Natural killer cell (primary cell): ENCODE results near the gene IPO11. TPM values are rescaled to one million over a fixed set of nuclear protein-coding genes. Genes with fewer than 3 reads are reported as not detected.

Experiments
- ATAC-seq, 3 donors: fragments of 150-1000 bp in 2 of 3; fragments of 200-7000 bp in 1 of 3; cut with Tn5 transposase; 1 replicate in 1 of 3; 2 replicates in 2 of 3; pipeline ENCODE4 v1.10.0; 2021; ENCODE audit warnings: mild to moderate bottlenecking in 2 of 3, moderate library complexity in 2 of 3
- DNase-seq, 2 donors: peaks; one replicate each; pipeline versions ENCODE4 v3.0.0 to v3.0.0-alpha.2; 2013 to 2021; ENCODE audit warnings: mixed read lengths in 1 of 2
- H3K27ac ChIP-seq: one replicate; pipeline ENCODE4 v1.5.1; 2013; ENCODE audit warnings: mild to moderate bottlenecking, low read length
- H3K27me3 ChIP-seq: one replicate; pipeline ENCODE4 v1.6.1; 2013; ENCODE audit warnings: low read length; ENCODE audit not compliant: control insufficient read depth, insufficient read depth
- H3K36me3 ChIP-seq: one replicate; pipeline ENCODE4 v1.6.1; 2013; ENCODE audit warnings: low read length; ENCODE audit not compliant: control insufficient read depth, insufficient read depth
- H3K4me1 ChIP-seq: one replicate; pipeline ENCODE4 v1.6.1; 2013; ENCODE audit warnings: low read length; ENCODE audit not compliant: control insufficient read depth, insufficient read depth
- H3K4me3 ChIP-seq: one replicate; pipeline ENCODE4 v1.5.1; 2013; ENCODE audit warnings: low read length
- H3K9me3 ChIP-seq: one replicate; pipeline ENCODE4 v1.6.1; 2013; ENCODE audit warnings: low read length; ENCODE audit not compliant: control insufficient read depth, insufficient read depth
- H3K27ac Mint-ChIP-seq, 2 donors: one replicate each; pipeline ENCODE4 v1.8.0; 2022; ENCODE audit warnings: mild to moderate bottlenecking in 2 of 2, mixed read lengths in 2 of 2, moderate library complexity in 1 of 2
- H3K27me3 Mint-ChIP-seq, 2 donors: one replicate each; pipeline ENCODE4 v1.8.0; 2022; ENCODE audit warnings: low read depth in 2 of 2, mixed read lengths in 2 of 2
- H3K36me3 Mint-ChIP-seq: one replicate; pipeline ENCODE4 v1.8.0; 2022; ENCODE audit warnings: mixed read lengths
- H3K4me1 Mint-ChIP-seq, 2 donors: one replicate each; pipeline ENCODE4 v1.8.0; 2022; ENCODE audit warnings: mixed read lengths in 2 of 2
- H3K4me3 Mint-ChIP-seq: one replicate; pipeline ENCODE4 v1.8.0; 2022; ENCODE audit warnings: mild to moderate bottlenecking, moderate library complexity, mixed read lengths
- H3K9me3 Mint-ChIP-seq, 2 donors: one replicate each; pipeline ENCODE4 v1.8.0; 2022; ENCODE audit warnings: mixed read lengths in 2 of 2
- WGBS: methylation state at CpG from one replicate; pipeline ENCODE4 v1.1.7; 2013; ENCODE audit warnings: missing lambda C conversion rate; ENCODE audit not compliant: insufficient coverage; 5-methylcytosine and 5-hydroxymethylcytosine counted together
- intact Hi-C: fragments of 100-400 bp; cut with micrococcal nuclease; formaldehyde crosslinking; loops from one replicate; pipeline ENCODE4 v1.14.2; 2022
- total RNA-seq, 4 donors: library from RNA; stranded (reverse); fragments of 120-200 nt in 1 of 4; gene quantifications; one replicate each; pipeline versions ENCODE4 v1.2.3 to v1.2.4, GENCODE V29; 2013 to 2022
- TF ChIP-seq, protein P1 (sequence below): fragments of 200-600 bp; IDR thresholded peaks from one replicate; pipeline ENCODE4 v1.8.0; 2022; ENCODE audit warnings: antibody characterized with exemption

The IPO11 gene
- total RNA-seq, 3 donors from 2014 or later (not counting 1 experiment from before 2014, with no cell fraction given) = 16.6 to 31.4 (median 30.7) TPM

GRCh38 chr5:62385131-62385530, 27.4 kb upstream of the IPO11 start:
- no peak for ATAC-seq
- no peak overlapping the region for H3K4me3 ChIP-seq
- H3K9me3 ChIP-seq = no peaks in the 10 kb centered on the region
- intact Hi-C loops = no loop called here
- 98% methylated on average over 3 of the region's 4 CpGs for WGBS
- H3K36me3 Mint-ChIP-seq = peaks cover 4% of the 10 kb centered on the region
- H3K4me1 Mint-ChIP-seq = no peaks in the 10 kb centered on the region
- no peak for DNase-seq
- H3K27ac Mint-ChIP-seq = peak overlapping the region; percentile 20 to 31
- TF ChIP-seq, protein P1, sequence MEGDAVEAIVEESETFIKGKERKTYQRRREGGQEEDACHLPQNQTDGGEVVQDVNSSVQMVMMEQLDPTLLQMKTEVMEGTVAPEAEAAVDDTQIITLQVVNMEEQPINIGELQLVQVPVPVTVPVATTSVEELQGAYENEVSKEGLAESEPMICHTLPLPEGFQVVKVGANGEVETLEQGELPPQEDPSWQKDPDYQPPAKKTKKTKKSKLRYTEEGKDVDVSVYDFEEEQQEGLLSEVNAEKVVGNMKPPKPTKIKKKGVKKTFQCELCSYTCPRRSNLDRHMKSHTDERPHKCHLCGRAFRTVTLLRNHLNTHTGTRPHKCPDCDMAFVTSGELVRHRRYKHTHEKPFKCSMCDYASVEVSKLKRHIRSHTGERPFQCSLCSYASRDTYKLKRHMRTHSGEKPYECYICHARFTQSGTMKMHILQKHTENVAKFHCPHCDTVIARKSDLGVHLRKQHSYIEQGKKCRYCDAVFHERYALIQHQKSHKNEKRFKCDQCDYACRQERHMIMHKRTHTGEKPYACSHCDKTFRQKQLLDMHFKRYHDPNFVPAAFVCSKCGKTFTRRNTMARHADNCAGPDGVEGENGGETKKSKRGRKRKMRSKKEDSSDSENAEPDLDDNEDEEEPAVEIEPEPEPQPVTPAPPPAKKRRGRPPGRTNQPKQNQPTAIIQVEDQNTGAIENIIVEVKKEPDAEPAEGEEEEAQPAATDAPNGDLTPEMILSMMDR = no peak
- H3K27me3 Mint-ChIP-seq = no peaks in the 10 kb centered on the region
- H3K27ac ChIP-seq = no peak overlapping the region
- no peaks in the 10 kb centered on the region for H3K27me3 ChIP-seq
- H3K4me1 ChIP-seq = no peaks in the 10 kb centered on the region
- no peak overlapping the region for H3K4me3 Mint-ChIP-seq
- peaks cover 81% of the 10 kb centered on the region for H3K36me3 ChIP-seq
- no peaks in the 10 kb centered on the region for H3K9me3 Mint-ChIP-seq

- no peak for DNase-seq
- Mint-ChIP-seq H3K4me1 (no peaks in the 10 kb centered on the region), H3K4me3 (no peak overlapping the region), H3K36me3 (no peaks in the 10 kb centered on the region), H3K27me3 (no peaks in the 10 kb centered on the region), H3K27ac (peak overlapping the region; percentile 20 to 34), H3K9me3 (no peaks in the 10 kb centered on the region)
- H3K27me3 ChIP-seq = no peaks in the 10 kb centered on the region
- 93% methylated on average over 1 of the region's 2 CpGs for WGBS
- H3K4me1 ChIP-seq = no peaks in the 10 kb centered on the region
- no peaks in the 10 kb centered on the region for H3K9me3 ChIP-seq
- TF ChIP-seq, protein P1 = no peak
- no peak overlapping the region for H3K27ac ChIP-seq
- peaks cover 82% of the 10 kb centered on the region for H3K36me3 ChIP-seq
- no peak overlapping the region for H3K4me3 ChIP-seq
- ATAC-seq = no peak
- intact Hi-C loops = no loop called here
Observed at GRCh38 chr5:62385816-62386400, 26.7 kb upstream of the IPO11 start.

GRCh38 chr5:62386824-62387223, 25.7 kb upstream of the IPO11 start:
- Mint-ChIP-seq H3K9me3 (no peaks in the 10 kb centered on the region), H3K27me3 (no peaks in the 10 kb centered on the region), H3K36me3 (no peaks in the 10 kb centered on the region), H3K4me1 (no peaks in the 10 kb centered on the region), H3K4me3 (no peak overlapping the region), H3K27ac (peak overlapping the region; percentile 34 to 52)
- ATAC-seq = no peak
- DNase-seq = no peak
- H3K9me3 ChIP-seq = no peaks in the 10 kb centered on the region
- intact Hi-C loops = no loop called here
- no peak overlapping the region for H3K27ac ChIP-seq
- H3K4me1 ChIP-seq = no peaks in the 10 kb centered on the region
- H3K27me3 ChIP-seq = no peaks in the 10 kb centered on the region
- no peak overlapping the region for H3K4me3 ChIP-seq
- TF ChIP-seq, protein P1 = no peak
- H3K36me3 ChIP-seq = peaks cover 78% of the 10 kb centered on the region
